SK-N-SH (cell line): ENCODE measurements around the gene ANKRD11.

ENCODE experiments used
- EP300 ChIP-seq, 2 experiments: IDR thresholded peaks; 2 replicates each; pipeline versions ENCODE4 v1.4.0 to v1.6.1; 2012; ENCODE audit warnings: borderline replicate concordance in 1 of 2, low read depth in 1 of 2, low read length in 1 of 2
- FOSL2 ChIP-seq: IDR thresholded peaks from 2 replicates; pipeline ENCODE4 v1.4.0; 2012; ENCODE audit warnings: low read depth, mild to moderate bottlenecking, moderate library complexity, borderline replicate concordance
- MXI1 ChIP-seq: IDR thresholded peaks from 2 replicates; pipeline ENCODE4 v1.6.1; 2012; ENCODE audit warnings: mild to moderate bottlenecking, low read depth, low read length, improper control_type of control experiment
- POLR2AphosphoS5 ChIP-seq: IDR thresholded peaks from 2 replicates; pipeline ENCODE4 v1.6.1; 2012; ENCODE audit warnings: low read depth, low read length
- RCOR1 ChIP-seq: fragments of 150-350 bp; IDR thresholded peaks from 2 replicates; pipeline ENCODE4 v1.6.1; 2017; ENCODE audit warnings: antibody characterized with exemption, low read length
- RXRA ChIP-seq: IDR thresholded peaks from 2 replicates; pipeline ENCODE4 v1.4.0; 2012; ENCODE audit warnings: low read depth, mild to moderate bottlenecking, borderline replicate concordance
- TF ChIP-seq, protein P1 (sequence below): fragments of 200-600 bp; sonication (generic); IDR thresholded peaks from 2 replicates; pipeline ENCODE4 v1.6.1; 2017; ENCODE audit warnings: antibody characterized with exemption, mild to moderate bottlenecking, moderate library complexity
- TF ChIP-seq, protein P2 (sequence below): fragments of 150-350 bp; IDR thresholded peaks from 2 replicates; pipeline ENCODE4 v1.6.1; 2017; ENCODE audit warnings: antibody characterized with exemption, low read length, low read depth, borderline replicate concordance
- TF ChIP-seq, protein P3 (sequence below): IDR thresholded peaks from 2 replicates; pipeline ENCODE4; 2012

DNA sequence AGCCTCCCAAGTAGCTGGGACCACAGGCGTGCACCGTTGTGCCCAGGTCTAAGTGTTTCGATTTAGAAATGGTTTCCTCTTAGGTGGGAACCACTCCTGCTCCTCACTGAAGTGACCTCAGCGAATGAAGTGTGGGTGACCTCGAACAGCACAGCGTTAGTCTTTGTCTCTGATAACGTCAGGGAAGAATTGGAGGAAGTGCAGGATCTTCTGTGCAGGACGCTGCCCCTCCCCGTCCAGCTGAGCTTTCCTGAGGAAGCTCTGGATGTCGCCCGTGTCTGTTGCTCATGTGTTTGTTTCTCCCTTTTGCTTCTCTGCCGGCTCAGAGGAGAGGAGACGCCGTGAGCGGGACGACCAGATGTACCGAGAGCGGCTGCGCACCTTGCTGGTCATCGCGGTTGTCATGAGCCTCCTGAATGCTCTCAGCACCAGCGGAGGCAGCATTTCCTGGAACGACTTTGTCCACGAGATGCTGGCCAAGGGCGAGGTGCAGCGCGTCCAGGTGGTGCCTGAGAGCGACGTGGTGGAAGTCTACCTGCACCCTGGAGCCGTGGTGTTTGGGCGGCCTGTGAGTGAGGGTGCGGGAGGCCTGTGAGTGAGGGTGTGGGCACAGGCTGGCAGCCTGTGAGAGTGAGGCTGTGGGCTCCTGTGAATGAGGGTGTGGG, 33.5 kb upstream of the ANKRD11 start:
- TF ChIP-seq, protein P1, sequence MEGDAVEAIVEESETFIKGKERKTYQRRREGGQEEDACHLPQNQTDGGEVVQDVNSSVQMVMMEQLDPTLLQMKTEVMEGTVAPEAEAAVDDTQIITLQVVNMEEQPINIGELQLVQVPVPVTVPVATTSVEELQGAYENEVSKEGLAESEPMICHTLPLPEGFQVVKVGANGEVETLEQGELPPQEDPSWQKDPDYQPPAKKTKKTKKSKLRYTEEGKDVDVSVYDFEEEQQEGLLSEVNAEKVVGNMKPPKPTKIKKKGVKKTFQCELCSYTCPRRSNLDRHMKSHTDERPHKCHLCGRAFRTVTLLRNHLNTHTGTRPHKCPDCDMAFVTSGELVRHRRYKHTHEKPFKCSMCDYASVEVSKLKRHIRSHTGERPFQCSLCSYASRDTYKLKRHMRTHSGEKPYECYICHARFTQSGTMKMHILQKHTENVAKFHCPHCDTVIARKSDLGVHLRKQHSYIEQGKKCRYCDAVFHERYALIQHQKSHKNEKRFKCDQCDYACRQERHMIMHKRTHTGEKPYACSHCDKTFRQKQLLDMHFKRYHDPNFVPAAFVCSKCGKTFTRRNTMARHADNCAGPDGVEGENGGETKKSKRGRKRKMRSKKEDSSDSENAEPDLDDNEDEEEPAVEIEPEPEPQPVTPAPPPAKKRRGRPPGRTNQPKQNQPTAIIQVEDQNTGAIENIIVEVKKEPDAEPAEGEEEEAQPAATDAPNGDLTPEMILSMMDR: no peak
- TF ChIP-seq EP300 (IDR thresholded peaks at IDR 0.05; ENCODE audit: borderline replicate concordance in 1 of 2, low read depth in 1 of 2, low read length in 1 of 2) (no peak), MXI1 (no peak), FOSL2 (no peak), POLR2AphosphoS5 (no peak), RXRA (no peak), RCOR1 (no peak)
- TF ChIP-seq, protein P2, sequence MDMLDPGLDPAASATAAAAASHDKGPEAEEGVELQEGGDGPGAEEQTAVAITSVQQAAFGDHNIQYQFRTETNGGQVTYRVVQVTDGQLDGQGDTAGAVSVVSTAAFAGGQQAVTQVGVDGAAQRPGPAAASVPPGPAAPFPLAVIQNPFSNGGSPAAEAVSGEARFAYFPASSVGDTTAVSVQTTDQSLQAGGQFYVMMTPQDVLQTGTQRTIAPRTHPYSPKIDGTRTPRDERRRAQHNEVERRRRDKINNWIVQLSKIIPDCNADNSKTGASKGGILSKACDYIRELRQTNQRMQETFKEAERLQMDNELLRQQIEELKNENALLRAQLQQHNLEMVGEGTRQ: no peak
- TF ChIP-seq, protein P3, sequence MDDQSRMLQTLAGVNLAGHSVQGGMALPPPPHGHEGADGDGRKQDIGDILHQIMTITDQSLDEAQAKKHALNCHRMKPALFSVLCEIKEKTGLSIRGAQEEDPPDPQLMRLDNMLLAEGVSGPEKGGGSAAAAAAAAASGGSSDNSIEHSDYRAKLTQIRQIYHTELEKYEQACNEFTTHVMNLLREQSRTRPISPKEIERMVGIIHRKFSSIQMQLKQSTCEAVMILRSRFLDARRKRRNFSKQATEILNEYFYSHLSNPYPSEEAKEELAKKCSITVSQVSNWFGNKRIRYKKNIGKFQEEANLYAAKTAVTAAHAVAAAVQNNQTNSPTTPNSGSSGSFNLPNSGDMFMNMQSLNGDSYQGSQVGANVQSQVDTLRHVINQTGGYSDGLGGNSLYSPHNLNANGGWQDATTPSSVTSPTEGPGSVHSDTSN: no peak
